Loucy (cell line): ENCODE data around the gene GPR139.

ENCODE experiments used
- EZH2phosphoT487 ChIP-seq: fragments of 200-600 bp; IDR thresholded peaks from 2 replicates; pipeline ENCODE4 v1.6.1; 2018; ENCODE audit warnings: antibody characterized with exemption, mild to moderate bottlenecking, moderate library complexity, borderline replicate concordance
- TF ChIP-seq, protein P1 (sequence below): fragments of 200-600 bp; sonication (generic); conservative IDR thresholded peaks from 2 replicates; pipeline ENCODE4 v1.5.1; 2014; ENCODE audit warnings: mild to moderate bottlenecking, antibody characterized with exemption, low read length

GRCh38 chr16:20020083-20020482 is 53.6 kb downstream of the GPR139 start:
- TF ChIP-seq, protein P1, sequence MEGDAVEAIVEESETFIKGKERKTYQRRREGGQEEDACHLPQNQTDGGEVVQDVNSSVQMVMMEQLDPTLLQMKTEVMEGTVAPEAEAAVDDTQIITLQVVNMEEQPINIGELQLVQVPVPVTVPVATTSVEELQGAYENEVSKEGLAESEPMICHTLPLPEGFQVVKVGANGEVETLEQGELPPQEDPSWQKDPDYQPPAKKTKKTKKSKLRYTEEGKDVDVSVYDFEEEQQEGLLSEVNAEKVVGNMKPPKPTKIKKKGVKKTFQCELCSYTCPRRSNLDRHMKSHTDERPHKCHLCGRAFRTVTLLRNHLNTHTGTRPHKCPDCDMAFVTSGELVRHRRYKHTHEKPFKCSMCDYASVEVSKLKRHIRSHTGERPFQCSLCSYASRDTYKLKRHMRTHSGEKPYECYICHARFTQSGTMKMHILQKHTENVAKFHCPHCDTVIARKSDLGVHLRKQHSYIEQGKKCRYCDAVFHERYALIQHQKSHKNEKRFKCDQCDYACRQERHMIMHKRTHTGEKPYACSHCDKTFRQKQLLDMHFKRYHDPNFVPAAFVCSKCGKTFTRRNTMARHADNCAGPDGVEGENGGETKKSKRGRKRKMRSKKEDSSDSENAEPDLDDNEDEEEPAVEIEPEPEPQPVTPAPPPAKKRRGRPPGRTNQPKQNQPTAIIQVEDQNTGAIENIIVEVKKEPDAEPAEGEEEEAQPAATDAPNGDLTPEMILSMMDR = no peak
- no peak for TF ChIP-seq EZH2phosphoT487
